HFF-Myc (cell line): Measurements from ENCODE around the gene SERPING1.

Source experiments
- DNase-seq: peaks from one replicate; pipeline ENCODE4 v3.0.0-alpha.2; 2011; ENCODE audit warnings: low read depth; ENCODE audit errors: extremely low read depth
- H3K4me3 ChIP-seq: replicated peaks from 2 replicates; pipeline ENCODE4 v1.5.1; 2011; ENCODE audit warnings: low read depth, mild to moderate bottlenecking, control low read depth, low read length
- CTCF ChIP-seq: IDR thresholded peaks from 2 replicates; pipeline ENCODE4 v1.5.1; 2012; ENCODE audit warnings: mild to moderate bottlenecking, low read depth, low read length, control low read depth; ENCODE audit errors: missing control alignments

Gene SERPING1

GRCh38 chr11:57635246-57635645, 37.8 kb downstream of the SERPING1 start:
- no peak for TF ChIP-seq CTCF
- H3K4me3 ChIP-seq = no peak overlapping the region
- no peak for DNase-seq

DNA sequence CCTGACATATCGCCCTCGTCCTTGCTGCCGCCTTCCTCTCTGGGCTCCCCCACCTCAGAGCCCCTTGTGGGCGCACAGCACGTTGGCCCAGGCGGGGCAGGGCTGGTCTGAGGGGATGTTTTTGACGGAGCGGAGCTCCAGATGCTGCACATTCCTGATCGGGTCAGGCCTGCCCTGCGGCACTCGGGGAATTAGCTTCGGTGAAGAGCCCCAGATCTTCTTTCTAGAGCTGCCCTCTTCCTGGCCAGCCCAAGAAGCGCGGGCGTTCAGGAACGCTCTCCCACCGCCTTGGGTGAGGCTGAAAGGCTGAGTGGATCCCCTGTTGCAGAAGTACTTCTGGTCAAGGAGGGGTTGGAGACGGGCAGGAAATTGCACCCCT, 40.1 kb downstream of the SERPING1 start:
- H3K4me3 ChIP-seq = peak overlapping the region; percentile 97
- no peak for DNase-seq
- TF ChIP-seq CTCF = no peak

- peak overlapping the region; percentile 97 for H3K4me3 ChIP-seq
- no peak for TF ChIP-seq CTCF
These were observed 40.7 kb downstream of the SERPING1 start for GRCh38 chr11:57638005-57638781.

GRCh38 chr11:57638811-57639320, 41.4 kb downstream of the SERPING1 start:
- H3K4me3 ChIP-seq = peak overlapping the region; percentile 97
- TF ChIP-seq CTCF = no peak
- DNase-seq = no peak

More at GRCh38 chr11:57638005-57638781, 40.7 kb downstream of the SERPING1 start:
- peak; percentile 76 for DNase-seq

GRCh38 chr11:57639321-57640067, 42.0 kb downstream of the SERPING1 start:
- no peak for DNase-seq
- TF ChIP-seq CTCF = peak; percentile 8
- H3K4me3 ChIP-seq = peak overlapping the region; percentile 97

DNA sequence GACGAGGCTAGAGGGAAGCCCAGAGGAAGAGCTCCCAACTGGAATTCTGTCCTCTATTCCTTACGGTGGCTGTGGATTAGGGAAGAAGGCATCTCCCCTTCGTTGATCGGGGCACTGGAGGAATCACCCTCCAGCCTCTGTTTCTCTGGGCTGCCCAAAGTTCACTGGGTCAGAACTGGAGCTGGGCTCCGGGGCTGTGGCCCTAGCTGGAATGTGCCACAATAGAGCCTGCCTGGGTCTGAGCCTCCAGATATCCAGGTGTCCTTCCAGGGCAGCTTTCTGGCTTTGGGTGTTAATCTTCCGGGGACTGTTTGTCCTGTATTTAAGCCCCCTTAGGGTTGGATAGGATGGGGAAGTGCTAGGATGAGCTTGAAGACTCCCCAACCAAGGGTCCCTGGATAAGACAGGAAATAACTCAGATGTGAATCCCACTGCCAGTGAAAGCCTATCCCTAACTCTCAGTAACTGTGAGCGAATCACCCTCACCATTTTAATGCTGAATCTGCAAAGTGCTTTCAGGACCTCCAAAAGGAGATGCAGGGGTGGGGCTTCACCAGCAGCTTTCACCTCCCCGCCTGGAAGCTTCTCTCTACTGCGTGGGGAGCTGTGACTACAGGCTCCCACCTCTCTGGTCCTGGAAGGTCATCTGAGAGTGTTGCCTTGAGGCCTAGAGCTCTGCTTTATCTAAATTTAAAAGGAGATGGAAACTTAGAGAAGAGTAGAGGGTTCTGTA, 42.7 kb downstream of the SERPING1 start:
- TF ChIP-seq CTCF = no peak
- DNase-seq = no peak
- peak overlapping the region; percentile 97 for H3K4me3 ChIP-seq
